Thyroid gland (tissue), 4 donors: ENCODE data around the gene PIMREG.

Experiments
- POLR2A ChIP-seq, 2 donors: fragments of 450-650 bp; IDR thresholded peaks; one replicate each; pipeline ENCODE4 v1.6.1; 2017; ENCODE audit warnings: antibody characterized with exemption in 2 of 2, mild to moderate bottlenecking in 2 of 2, moderate library complexity in 1 of 2
- TF ChIP-seq, protein P1 (sequence below), 6 experiments: fragments of 200-600 bp in 3 of 6; fragments of 450-650 bp in 3 of 6; sonication (generic) in 3 of 6; IDR thresholded peaks; one replicate each; pipeline ENCODE4 v1.5.1; 2016 to 2019; ENCODE audit warnings: antibody characterized with exemption in 6 of 6, mild to moderate bottlenecking in 2 of 6, inconsistent platforms in 1 of 6, moderate library complexity in 1 of 6

DNA sequence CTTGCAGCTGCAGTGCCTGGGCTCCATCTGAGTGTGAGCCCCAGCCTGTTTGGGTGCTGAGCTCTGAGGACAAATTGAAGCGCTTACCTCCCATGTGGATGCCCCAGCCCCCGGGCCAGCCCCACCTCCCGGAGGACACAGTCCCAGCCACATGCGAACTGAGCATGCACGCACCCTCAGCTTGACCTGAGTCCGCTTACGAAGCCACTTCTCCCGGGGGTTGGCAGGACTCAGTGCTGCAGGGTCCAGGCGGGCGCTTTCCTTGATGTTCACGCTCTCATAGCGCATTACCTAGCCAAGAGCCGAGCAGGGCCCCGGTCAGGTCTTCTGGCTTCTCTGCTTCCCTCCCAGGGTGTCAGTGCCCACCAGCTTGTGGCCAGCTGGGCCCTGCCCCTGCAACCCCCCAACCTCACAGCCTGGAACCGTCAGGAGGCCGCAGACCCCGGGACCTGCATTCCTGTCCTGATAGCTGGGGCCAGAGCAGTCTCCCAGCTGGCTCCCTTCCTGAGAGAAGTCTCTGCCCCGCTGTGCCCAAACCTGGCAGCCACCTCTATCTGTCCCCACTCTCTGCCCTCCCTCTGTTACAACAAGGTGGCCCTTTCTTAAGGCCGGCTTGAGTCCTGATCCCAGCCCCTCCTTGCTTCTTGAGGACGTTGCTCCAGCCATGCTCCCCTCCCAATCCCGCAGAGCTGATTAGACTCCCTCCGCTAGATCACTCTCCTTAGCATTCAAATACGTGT, 24.0 kb downstream of the PIMREG start:
- TF ChIP-seq, protein P1, sequence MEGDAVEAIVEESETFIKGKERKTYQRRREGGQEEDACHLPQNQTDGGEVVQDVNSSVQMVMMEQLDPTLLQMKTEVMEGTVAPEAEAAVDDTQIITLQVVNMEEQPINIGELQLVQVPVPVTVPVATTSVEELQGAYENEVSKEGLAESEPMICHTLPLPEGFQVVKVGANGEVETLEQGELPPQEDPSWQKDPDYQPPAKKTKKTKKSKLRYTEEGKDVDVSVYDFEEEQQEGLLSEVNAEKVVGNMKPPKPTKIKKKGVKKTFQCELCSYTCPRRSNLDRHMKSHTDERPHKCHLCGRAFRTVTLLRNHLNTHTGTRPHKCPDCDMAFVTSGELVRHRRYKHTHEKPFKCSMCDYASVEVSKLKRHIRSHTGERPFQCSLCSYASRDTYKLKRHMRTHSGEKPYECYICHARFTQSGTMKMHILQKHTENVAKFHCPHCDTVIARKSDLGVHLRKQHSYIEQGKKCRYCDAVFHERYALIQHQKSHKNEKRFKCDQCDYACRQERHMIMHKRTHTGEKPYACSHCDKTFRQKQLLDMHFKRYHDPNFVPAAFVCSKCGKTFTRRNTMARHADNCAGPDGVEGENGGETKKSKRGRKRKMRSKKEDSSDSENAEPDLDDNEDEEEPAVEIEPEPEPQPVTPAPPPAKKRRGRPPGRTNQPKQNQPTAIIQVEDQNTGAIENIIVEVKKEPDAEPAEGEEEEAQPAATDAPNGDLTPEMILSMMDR (IDR thresholded peaks at IDR 0.05), result no peak
- TF ChIP-seq POLR2A (IDR thresholded peaks at IDR 0.05), result no peak
